ENCODE measurements around the gene OXER1. TPM values are rescaled to one million over a fixed set of nuclear protein-coding genes. Genes with fewer than 3 reads are reported as not detected.
A peak's percentile ranks its signal among the peaks of the same experiment; 100 is the strongest.

The OXER1 gene
- total and polyA plus RNA-seq, 9 of the 15 experiments (the other 6 are each of a cell fraction or from before 2014, with no cell fraction given): not detected

- TF ChIP-seq E2F6 (IDR thresholded peaks at IDR 0.05; ENCODE audit: borderline replicate concordance in 1 of 2, extremely low read depth in 1 of 2, insufficient read depth in 1 of 2, insufficient read length in 1 of 2, low read depth in 1 of 2, low read length in 1 of 2, poor library complexity in 1 of 2, severe bottlenecking in 1 of 2) (peak; percentile 76 to 88), ZNF274 (IDR thresholded peaks at IDR 0.05; ENCODE audit: borderline replicate concordance, low read depth, low read length) (peak; percentile 80; the same call in 1 of the 2 replicates), SMARCE1 (IDR thresholded peaks at IDR 0.05) (peak; percentile 47; the same call in 1 of the 2 replicates), RBM22 (IDR thresholded peaks at IDR 0.05; ENCODE audit: low read depth, low read length, poor library complexity, severe bottlenecking) (peak; percentile 96), ZNF512 (tag; IDR thresholded peaks at IDR 0.05) (no peak), ILK (tag; IDR thresholded peaks at IDR 0.05; ENCODE audit: borderline replicate concordance, low read depth) (no peak), RUNX1 (IDR thresholded peaks at IDR 0.05; ENCODE audit: low read depth) (no peak), FUS (optimal IDR thresholded peaks at IDR 0.05; ENCODE audit: low read depth, low read length) (peak; percentile 91), ZNF263 (CRISPR knock-in tag; IDR thresholded peaks at IDR 0.05; ENCODE audit: borderline replicate concordance) (no peak; the same call in 1 of the 2 replicates), ZBTB12 (CRISPR knock-in tag; IDR thresholded peaks at IDR 0.05) (no peak), MYC (IDR thresholded peaks at IDR 0.05; ENCODE audit: low read depth, low read length) (peak; percentile 76; the same call in 1 of the 2 replicates), MYC (CRISPR knock-in tag; IDR thresholded peaks at IDR 0.05; ENCODE audit: borderline replicate concordance, low read depth) (no peak), LARP7 (IDR thresholded peaks at IDR 0.05) (no peak), ARID4B (CRISPR knock-in tag; IDR thresholded peaks at IDR 0.05) (peak; percentile 66), KAT8 (IDR thresholded peaks at IDR 0.05; ENCODE audit: low read depth) (no peak), ZBTB9 (CRISPR knock-in tag; IDR thresholded peaks at IDR 0.05) (no peak), CBFA2T3 (IDR thresholded peaks at IDR 0.05) (no peak)
Observed at GRCh38 chr2:42810121-42810970, 46.4 kb upstream of the OXER1 start (continued).
